DMS 273 (cell line): ENCODE results near the gene CAPZB.

Experiments used
- DNase-seq: peaks from one replicate; lab custom pipeline; 2025; ENCODE audit not compliant: unreplicated experiment; lab: John Stamatoyannopoulos, UW

CAPZB gene

DNA sequence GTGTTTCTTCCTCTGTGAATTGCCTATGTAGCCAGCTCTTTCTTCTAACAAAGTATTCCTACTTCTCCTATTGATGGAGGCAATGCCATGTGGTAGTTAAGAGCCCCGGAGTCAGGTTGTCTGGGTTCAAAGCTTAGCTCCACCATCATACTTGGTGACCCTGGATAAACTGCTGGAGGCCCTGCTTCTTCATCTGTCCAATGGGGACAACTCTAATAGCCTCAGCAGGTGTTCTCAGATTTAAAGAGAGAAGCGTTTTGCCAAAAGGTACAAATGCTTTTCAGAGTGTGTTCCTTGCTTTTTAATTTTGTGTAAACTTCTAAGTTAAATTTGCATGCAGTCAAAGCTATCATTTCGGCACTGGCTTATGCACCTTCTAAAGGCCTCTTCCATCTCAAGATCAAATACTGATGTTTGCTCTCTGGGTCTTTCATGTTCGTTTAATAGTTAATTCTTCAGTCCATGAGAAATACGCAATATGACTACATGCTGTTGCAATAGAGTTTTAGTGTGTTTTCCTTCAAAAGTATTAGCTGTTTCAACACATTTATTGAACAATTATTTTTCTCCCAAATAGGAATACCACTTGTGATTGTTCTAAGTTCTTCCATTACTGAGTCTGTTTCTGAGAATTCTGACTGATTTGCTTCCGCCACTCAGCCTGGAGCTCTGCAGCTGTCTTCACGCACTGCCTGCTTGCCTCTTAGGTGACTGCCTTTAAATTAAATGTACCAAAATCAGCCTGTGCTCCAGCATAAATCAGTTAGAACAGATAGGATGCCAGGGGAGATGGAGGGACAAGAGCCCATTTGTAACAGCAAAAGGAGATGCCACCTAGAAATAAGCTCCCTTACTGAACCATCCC, 75.6 kb downstream of the CAPZB start:
- DNase-seq = no peak

DNA sequence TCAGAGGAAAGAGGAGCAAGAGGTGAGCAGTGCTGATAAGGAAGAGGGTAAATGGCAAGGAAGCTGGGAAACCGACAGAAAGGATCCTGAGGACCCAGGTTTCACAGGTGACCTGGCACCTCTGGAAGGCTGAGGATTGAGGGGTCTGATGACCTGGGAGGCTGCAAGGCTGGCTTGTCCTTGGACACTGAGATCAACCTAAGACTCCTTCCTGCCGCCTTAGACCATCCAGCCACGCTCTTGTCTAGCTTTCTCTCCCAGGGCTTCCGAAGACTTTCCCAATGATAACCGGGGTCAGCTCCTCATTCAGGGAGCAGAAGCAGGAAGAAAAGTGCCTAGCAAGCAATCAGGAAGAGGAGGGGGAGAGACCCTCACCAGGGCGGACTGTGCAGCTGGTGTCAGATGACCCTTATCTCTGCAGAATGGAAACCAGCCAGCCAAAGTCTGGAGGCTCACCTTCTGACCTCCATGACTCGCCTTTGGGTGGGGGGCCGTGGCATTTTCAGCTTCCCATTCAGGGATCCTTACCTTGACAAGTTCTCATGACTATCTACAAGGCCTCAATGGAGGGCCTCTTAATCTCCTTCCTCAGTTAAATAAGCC, 77.7 kb downstream of the CAPZB start:
- no peak for DNase-seq

DNA sequence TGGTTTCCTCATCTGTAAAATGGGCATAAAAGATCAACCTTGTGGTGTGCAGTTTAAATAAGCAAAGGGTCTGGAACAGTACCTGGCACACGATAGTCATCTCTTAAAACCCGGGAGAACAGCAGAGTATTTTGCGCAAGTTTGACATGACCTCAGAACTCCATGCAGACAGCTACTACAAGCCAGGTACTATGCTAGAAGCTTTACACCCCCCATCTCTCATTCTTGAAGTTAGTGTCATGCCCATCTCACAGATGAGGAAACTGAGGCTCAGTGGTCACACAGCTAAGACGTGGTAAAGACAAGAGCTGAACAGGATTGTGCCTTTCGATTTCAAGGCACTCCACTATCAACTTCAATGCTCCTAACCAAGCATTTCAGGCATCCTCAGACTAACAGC, 78.7 kb downstream of the CAPZB start:
- DNase-seq = no peak

DNA sequence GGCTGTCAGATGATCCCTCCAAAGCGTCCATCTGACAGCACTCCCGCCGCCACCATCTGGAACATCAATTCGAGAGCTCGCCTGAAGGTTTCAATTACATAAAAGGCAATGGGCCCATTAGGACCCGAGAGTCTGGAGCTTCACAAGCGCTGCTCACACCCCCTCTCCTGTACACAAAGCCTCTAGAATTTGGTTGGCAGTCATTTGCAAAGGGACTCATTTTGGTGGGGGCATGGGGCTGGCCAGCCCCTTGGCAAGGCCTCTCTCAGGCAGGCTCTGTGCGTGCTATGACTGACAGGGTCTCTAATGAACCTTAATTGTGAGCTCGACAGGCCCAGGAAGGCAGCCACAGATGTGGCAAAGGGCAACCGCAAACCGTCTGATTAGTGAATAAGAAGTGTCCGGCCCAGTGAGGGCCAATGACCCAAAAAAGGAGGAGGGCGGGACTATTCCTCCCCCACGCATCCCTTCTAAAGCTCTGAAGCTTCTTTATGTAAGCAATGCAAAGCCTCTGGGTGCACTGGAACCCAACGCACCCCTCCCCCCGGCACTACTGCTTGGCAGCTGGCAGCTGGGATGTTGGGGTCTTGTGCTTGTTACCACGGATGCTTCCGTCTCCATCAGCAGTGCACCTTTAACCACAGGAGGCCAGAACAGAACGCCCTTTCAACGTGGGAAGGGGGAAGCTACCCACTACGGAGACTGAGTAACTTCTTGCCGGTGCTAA, 79.4 kb downstream of the CAPZB start:
- DNase-seq = peak; percentile 97

DNA sequence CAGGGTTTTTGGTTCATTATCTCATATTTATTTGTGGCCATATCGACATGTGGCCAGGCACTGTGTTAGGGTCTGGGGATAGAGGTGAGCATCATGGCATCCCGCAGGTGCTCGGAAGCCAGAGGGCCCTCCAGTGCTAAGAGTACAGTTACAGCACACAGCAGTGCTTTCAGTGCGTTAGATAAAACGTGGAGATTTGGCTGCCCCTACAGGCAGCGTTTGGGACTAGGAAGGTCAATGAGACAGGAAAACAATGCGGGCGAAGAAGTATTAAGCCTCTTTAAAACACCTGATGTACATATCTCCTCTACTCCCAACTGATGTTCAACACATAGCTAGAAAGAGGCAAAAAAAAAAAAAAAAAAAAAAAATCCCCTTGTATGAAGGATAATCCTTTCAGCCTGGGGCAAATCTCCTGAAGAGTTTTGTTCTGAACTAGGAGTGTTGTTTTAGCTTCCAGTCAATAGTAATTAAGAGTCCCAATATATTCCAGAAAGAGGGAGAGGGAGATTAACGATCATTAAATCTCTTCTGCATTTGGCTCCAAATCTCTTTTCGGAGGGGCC, 80.1 kb downstream of the CAPZB start:
- DNase-seq = peak; percentile 67

DNA sequence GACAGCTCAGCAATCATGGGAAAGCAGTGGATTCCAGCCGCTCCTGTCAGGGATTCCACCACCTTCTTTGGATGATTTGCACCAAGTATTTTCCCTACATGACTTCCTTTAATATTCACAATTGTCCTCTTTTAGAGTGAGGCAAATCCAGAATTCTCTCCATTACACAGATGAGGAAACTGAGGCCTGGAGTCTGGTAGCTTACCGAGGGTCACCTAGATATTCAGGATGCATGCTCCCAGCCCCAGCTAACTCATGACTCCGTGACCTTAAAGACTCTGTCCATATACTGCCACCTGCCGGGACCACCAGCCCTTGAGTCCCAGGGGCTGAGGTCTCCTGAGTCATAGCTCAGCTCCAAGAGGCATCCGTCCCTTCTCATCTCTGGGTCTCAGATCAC, 80.6 kb downstream of the CAPZB start:
- DNase-seq = no peak

DNA sequence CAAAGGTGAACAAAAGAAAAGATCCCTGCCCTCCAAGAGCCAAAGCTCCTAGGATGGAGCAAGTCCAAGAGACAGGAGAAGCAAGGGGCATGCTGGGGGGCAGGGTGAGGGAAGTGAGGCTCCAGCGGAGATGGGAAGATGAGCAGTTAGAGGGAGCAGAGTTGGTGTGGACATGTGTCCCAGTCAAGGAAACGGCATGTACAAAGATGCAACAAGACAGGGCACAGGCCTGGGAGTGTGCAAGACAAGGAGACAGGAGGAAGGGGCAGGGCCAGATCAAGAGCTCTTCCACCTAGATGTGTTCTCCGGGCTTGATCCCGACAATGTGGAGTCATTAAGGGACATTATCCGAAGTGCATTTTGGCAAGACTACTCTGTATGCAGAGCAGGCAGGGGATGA, 82.1 kb downstream of the CAPZB start:
- DNase-seq = no peak

DNA sequence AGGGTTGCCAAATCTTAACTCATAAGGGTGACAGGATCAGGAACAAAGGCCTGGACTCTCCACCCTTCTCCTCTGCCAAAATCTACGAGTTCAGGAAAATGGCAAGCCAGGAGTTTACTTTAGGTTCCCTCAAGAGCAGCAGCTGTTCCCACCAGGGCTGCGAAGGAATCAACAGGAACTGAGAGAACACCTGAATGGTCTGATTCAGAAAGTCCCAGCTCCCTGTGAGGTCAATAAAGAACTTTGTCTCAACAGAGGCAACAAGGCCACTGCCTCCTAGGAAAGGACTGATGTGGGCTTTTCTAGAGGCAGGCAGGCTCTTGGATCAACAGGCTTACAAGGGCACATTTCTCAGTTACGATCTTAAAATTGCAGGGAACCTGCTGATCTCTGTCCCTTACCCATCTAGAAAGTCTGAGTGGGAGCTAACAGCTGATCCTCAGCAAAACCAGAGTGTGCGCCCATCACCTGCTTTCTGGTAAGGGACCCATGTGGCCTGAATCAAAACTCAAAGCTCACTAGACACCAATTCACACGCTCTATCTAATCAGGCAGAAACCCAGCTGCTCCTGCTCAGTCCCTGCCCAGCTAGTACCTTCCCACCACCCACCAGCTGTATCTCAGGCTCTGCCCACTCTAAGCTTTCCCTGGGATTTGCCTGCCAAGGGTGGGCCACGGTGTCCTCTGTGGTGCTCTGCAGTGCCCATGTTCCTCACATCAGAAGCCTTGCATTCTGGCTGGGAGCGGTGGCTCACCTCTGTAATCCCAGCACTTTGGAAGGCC, 83.1 kb downstream of the CAPZB start:
- peak; percentile 31 for DNase-seq

DNA sequence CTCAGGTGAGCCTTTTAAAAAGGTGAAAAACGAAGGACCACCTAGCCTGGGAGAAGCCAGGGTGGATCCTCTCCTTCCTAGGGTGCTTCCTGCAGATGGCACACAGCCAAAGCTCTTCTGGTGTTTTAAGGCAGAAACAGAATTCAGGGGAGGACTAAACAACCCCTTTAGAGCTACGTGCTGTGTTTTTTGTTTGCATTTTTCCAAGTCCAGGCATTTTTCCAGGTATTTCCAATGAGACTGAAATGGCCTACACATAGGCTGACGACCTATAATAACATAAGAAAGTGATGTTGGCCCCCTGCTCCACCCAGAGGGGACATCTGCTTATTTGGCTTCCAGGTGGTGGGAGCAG, 83.8 kb downstream of the CAPZB start:
- DNase-seq = no peak

DNA sequence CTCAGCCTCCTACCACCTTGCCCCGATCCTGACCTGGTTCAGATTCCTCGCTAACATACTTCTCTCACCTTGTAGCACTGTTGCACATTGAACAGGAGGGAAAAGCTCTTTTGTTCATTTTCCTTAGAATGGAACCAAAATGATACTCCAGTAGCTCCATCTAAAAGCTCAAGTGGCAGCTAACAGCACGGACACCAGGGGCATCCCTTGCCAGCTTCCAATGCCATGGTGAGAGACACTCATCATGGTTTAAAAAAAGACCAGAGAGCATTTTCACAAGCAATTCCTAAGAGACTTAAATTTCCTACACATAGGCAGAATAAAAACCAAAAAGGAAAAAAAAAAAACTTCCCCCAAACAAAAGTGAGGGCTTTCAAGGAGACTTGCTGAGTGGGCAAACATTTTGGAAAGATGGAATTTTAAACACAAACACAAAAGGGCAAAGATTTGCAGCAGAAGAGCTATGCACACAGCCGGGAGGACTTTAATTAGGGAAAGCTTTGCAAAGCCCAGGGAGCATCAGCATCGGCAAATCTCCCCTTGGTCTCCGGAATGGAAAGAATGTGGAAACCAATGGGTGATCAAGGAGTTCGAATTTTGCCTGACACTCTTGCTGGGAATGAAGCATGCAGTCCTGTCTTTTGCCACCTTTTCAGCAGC, 84.3 kb downstream of the CAPZB start:
- no peak for DNase-seq

DNA sequence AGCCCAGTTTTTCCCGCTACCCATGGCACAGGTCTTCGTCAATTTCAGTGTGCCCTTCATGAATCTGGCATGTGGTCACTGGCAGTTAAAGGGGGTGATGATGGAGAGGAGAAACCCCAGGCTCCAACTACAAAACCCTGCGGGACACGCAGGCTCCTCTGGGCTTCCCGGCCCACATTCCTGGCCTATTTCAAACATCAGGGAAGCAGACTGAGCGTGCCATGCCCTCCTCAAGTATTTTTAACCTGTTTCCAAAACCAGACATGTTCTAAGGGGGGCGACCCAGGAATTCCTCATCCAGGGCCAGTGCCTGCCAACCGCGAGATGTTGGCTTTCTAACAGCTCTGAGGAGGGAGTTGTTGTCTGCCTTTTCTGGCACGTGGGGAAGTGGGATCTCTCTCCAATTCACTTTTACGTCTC, 85.1 kb downstream of the CAPZB start:
- DNase-seq = no peak

DNA sequence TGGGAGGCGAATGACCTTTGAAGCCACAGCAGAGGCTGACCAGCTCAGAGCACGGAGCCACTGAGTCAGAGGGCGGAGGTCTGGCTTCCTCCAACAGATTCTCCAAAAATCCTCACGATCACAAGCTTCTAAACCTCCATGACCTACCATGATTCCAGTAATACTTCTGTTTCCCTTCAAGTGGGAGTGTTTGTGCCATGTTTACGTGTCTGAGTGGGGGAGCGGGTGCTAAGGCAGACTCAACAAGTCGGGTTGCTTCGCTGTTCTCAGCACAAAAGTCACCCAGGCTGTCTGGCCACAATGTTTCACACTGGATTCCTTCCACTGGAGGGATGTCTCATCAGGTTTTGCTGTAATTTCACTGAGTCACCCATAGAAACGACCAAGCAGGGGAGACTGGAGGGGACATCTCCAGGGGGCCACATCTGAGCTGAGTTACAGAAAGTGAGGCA, 87.0 kb downstream of the CAPZB start:
- DNase-seq = no peak

DNA sequence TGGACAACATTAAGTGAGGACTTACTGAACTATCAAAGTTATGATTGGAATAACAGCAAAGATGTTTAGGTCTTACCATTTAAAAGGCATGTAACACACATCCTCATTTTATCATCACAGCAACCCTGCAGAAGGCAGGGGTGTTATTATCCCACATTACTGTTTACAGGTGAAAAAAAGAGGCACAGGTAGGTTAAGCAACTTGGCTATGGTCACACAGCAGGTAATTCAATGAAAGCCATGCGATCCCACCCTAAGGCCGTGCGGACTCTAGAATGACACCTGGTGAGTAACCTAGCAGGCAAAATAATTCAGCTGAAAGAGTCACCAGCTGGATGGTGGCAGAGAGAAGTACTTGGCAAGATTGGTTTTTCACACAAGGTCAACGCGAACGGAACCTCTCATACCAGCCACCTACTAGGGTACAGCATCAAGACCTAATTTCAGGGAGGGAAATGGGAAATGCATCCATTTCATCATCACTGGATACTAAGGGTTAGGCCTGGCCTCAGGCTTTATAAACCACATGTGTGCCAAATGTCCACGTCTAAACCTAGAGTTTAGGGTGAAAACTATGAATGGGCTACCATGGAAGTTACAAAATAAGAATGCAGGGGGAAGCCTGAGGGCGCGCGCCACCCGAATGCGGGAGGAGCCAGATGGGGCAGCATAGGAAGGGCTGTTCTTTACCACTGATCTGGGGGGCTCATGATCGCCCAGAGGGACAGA, 88.0 kb downstream of the CAPZB start:
- DNase-seq = no peak

DNA sequence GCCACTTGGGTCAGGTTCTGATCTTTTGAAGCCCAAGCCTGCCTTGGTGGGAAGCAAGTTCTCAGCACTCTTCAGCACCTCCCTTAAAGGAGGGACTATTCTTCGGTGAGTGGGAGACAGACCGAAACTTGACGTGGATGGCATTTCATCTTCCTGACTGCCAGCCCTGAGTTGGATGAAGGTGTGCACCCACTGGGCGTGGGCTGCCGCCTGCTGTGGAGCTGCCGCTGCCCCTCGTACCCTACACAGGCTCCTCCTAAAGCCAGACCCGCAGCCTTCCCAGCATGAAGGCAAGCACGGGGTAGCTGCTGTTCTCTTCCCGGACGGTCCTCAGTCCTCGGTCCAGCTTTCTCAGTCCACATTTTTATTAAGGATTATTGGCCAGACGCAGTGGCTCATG, 89.1 kb downstream of the CAPZB start:
- no peak for DNase-seq

DNA sequence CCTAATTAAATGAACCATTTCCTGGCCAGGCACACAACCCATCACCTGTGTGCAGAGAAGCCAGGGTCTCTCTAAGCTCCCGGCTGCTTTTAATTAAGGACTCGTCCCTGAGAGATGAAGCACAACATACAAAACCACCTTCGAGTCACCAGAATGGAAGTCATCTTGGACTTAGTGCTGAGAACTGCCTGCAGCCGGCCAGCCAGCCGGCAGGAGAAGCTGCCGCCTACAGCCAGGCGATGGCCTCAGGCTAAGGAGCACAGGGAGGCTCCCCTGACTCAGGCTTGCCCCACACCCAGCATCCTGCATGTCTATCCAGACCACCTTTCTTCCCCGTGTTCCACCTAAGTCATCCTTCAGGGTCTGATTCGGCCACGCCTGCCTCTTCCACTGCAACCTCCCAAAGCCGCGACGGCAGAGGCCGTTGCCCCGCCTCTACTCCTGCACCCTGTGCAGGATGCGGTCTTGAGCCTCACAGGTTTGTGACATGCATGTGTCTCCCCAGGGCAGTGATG, 89.6 kb downstream of the CAPZB start:
- DNase-seq = no peak

DNA sequence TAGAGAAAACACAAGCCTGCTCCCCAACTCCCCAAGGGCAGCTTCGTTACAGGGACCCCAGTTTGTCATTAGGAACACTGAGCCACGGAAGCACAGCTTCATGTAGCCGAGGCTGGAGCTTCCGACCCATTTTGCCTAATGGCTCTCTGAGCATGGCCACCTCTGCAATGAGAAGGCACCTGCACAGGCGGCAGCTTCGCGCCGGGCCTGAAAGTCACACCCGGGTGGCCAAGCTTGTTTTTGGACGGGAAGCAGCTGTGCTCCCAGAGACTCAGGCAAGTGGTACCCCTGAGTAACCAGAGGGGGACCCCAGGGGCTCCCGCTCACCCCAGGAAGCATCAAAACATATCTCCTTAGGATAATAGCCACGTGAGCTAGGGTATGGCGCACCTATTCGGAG, 92.3 kb downstream of the CAPZB start:
- DNase-seq = no peak

DNA sequence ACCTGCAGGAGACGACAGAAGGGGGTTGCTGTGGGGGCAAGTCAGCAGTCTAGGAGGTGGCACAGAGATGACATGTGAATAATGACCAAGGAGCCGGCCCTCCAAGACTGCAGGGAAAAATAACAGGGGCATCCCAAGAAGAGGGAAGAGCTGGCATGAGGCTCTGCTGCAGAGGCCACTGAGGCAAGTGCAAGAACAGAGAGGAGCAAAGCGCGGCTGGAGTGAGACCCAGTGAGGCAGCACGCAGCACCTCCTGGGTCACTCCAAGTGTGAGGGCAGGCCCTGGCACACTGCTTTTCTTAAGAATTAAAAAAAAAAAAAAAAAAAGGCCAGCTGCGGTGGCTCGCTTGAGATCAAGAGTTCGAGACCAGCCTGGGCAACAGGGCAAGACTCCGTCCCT, 93.1 kb downstream of the CAPZB start:
- DNase-seq = no peak

DNA sequence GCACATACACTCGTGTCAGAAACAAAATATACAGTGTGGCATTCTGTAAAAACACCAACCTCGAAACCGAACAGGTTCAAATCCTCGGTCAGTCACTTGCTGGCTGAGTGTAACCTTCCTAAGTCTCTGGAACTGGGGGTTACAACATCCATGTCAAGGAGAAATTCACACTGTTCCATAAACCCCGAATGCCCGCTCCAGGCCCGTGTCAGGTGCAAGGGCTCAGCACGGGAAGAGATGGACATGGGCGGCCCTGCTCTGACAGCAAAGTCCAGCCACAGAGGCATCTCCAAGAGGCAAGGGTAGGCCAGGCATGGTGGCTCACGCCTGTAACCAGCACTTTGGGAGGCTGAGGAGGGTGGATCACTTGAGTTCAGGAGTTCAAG, 93.8 kb downstream of the CAPZB start:
- no peak for DNase-seq

DNA sequence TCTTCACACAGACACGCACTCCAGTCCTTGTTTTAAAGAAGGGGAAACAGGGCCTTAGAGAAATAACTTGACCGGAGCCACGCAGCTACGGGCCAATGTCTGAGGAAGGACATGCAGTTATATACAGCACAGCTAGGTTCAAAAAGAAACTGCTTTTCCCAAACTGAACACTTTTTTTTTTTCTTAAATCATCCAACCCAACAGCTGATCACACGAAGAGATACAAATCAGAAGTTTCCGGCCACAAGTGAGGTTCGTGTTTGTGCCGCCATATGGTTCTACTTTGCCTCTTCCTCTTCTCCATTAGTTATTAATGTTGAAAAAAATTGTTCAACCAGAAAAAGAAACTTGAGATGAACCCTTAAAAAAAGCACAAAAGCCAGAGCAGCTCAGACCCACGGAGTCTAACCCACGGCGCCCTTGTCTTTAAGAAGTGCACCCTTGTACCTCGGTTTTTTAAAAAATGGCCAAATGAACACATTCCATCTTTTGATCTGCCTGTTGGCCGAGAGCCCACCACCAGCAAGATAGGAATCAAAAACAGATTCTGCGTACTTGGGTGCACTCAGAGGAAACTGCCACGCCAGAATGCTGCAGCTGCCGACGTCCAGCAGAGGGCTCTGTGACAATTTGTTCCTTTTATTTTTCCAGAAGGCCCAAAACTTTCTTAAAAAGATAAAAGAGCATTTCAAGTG, 94.3 kb downstream of the CAPZB start:
- peak; percentile 69 for DNase-seq
